DMS153 treated with DMSO at 0.1 percent for 48 hours (cell line): ENCODE results near the gene TEAD1.

Experiments
- DNase-seq: peaks from one replicate; lab custom pipeline; 2025; ENCODE audit not compliant: unreplicated experiment; lab: John Stamatoyannopoulos, UW

The TEAD1 gene

GRCh38 chr11:12706545-12707499 is 32.6 kb downstream of the TEAD1 start:
- DNase-seq, result peak; percentile 94

- DNase-seq, result peak; percentile 73
These were observed 33.3 kb downstream of the TEAD1 start for GRCh38 chr11:12707500-12707880.

- DNase-seq, result no peak
These were observed 37.3 kb downstream of the TEAD1 start for GRCh38 chr11:12711496-12711895.

GRCh38 chr11:12712132-12712531 is 37.9 kb downstream of the TEAD1 start:
- no peak for DNase-seq

- DNase-seq, result no peak
These were observed 40.9 kb downstream of the TEAD1 start for GRCh38 chr11:12715131-12715530.

- no peak for DNase-seq
These were observed 41.7 kb downstream of the TEAD1 start for GRCh38 chr11:12715941-12716340.

- no peak for DNase-seq
These were observed 42.6 kb downstream of the TEAD1 start for GRCh38 chr11:12716816-12717215.

- no peak for DNase-seq
These were observed 43.6 kb downstream of the TEAD1 start for GRCh38 chr11:12717851-12718291.

- DNase-seq, result no peak
These were observed 45.0 kb downstream of the TEAD1 start for GRCh38 chr11:12719221-12719620.

- no peak for DNase-seq
These were observed 47.8 kb downstream of the TEAD1 start for GRCh38 chr11:12721816-12722604.

- peak; percentile 82 for DNase-seq
These were observed 49.4 kb downstream of the TEAD1 start for GRCh38 chr11:12723421-12724300.

- peak; percentile 98 for DNase-seq
These were observed 50.3 kb downstream of the TEAD1 start for GRCh38 chr11:12724301-12725054.

- DNase-seq, result no peak
These were observed 51.0 kb downstream of the TEAD1 start for GRCh38 chr11:12725055-12725862.

GRCh38 chr11:12725863-12726682 is 51.9 kb downstream of the TEAD1 start:
- DNase-seq, result no peak

GRCh38 chr11:12727563-12728211 is 53.5 kb downstream of the TEAD1 start:
- no peak for DNase-seq

GRCh38 chr11:12728417-12728816 is 54.2 kb downstream of the TEAD1 start:
- no peak for DNase-seq

- no peak for DNase-seq
These were observed 55.7 kb downstream of the TEAD1 start for GRCh38 chr11:12729941-12730340.

- no peak for DNase-seq
These were observed 57.7 kb downstream of the TEAD1 start for GRCh38 chr11:12731841-12732336.
